GM12874 (cell line): ENCODE data around the gene UMAD1.
A peak's percentile ranks its signal among the peaks of the same experiment; 100 is the strongest.

Experiments
- CTCF ChIP-seq: IDR thresholded peaks from 2 replicates; pipeline ENCODE4 v1.5.1; 2011; ENCODE audit warnings: low read depth, mild to moderate bottlenecking, control low read depth, low read length, moderate library complexity; ENCODE audit not compliant: insufficient read depth

Gene UMAD1

DNA sequence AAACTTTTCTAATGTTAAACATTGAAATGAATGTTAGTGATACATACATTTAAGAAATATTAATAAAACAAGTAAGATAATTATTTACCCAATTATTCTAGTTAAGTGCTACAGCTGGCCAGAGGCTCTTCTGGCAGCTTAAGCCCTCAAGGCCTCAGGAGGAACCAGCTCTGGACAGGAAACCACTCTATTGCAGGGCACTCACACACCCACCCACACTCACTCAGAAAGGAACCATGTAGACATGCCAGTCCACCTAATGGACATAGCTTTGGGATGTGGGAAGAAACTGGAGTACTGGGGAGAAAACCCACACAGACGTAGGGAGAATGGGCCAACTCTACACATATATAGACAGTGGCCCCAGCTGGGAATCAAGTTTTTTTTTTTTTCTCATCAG lies 28.2 kb downstream of the UMAD1 start:
- TF ChIP-seq CTCF = no peak

DNA sequence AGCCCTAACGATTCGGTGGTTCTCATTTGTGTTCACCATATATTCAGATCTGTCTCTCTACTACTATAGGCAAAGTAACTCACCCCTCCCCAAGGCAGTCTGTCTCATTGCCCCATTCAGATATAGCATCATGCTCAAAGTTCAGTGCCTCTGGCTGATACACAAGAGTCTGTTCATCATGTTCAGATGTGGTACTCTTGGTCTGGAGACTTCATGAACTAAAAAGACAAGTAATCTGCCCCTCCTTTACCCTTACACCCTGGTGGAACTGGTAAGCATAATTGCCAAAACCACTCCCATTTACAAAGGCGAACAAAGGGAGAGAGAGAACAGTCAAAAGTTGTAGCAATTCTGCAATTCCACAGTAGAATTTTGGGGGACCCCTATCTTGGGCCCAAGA lies 29.9 kb downstream of the UMAD1 start:
- TF ChIP-seq CTCF = no peak

DNA sequence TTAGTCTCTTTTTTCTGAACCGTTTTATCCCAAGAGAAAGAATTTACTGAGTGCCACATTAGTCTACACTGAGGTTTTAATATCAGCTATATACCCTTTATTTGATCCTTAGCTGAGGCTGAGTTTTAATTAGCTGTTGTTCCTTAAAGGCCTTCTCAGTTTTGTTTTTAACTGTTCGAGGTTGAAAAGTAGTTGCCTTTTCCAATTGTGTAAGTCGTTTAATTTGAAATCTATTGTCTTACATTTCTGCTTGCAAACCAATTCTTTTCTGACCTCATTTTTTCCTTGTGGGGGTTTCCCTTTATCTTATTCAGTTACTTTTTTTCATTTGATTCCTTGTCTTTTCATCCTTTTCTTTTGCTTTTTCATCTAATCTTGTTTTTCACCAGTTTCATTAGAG lies 30.8 kb downstream of the UMAD1 start:
- TF ChIP-seq CTCF = no peak

- TF ChIP-seq CTCF = no peak
Measured at GRCh38 chr7:7672545-7673239, 32.1 kb downstream of the UMAD1 start.

DNA sequence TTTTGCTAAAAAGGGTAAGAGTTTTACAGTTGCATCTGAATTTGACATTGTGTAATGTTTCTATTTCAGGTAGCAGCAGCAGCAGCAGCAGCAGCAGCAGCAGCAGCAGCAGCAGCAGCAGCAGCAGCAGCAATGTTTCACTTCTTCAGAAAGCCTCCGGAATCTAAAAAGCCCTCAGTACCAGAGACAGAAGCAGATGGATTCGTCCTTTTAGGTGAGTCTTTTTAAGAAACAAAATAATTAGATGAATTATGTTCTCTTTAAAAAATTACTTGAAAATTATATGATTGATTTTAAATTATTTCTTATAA lies 32.6 kb downstream of the UMAD1 start:
- TF ChIP-seq CTCF = no peak

GRCh38 chr7:7675686-7676085 lies 35.1 kb downstream of the UMAD1 start:
- TF ChIP-seq CTCF = no peak

GRCh38 chr7:7681191-7681935 lies 40.8 kb downstream of the UMAD1 start:
- TF ChIP-seq CTCF = peak; percentile 32; the same call in 1 of the 2 replicates
